Measurements from ENCODE around the gene KCNJ6. TPM values are rescaled to one million over a fixed set of nuclear protein-coding genes. Genes with fewer than 3 reads are reported as not detected.

Gene KCNJ6
- total and polyA plus RNA-seq, 8 donors = 0.28 to 1.9 (median 0.55) TPM

GRCh38 chr21:37744551-37744950 is 171.7 kb downstream of the KCNJ6 start:
- FAIRE-seq (no peak), DNase-seq (no peak), ATAC-seq (no peak)
- no peaks in the 10 kb centered on the region for H3K36me3 ChIP-seq
- intact Hi-C loops (cut with DNase I) = no loop called here
- no peak overlapping the region for H3K4me3 ChIP-seq
- peaks cover 0 to 4% (median 0%) of the 10 kb centered on the region in 4 donors for H3K27me3 ChIP-seq
- H3K27ac ChIP-seq = no peak overlapping the region
- no peaks in the 10 kb centered on the region for H3K9me3 ChIP-seq
- no peak for TF ChIP-seq CTCF (IDR thresholded peaks at IDR 0.05)
- no peaks in the 10 kb centered on the region for H3K4me1 ChIP-seq
- WGBS, 2 donors = 61 to 69% methylated on average over 2 of the region's 2 CpGs

GRCh38 chr21:37742532-37742931 is 173.7 kb downstream of the KCNJ6 start:
- no peaks in the 10 kb centered on the region for H3K36me3 ChIP-seq
- H3K9me3 ChIP-seq = no peaks in the 10 kb centered on the region
- ATAC-seq (no peak), FAIRE-seq (no peak), DNase-seq (no peak)
- 62 to 70% methylated on average over 1 of the region's 1 CpG for WGBS, 2 donors
- intact Hi-C loops (cut with DNase I) = no loop called here
- no peaks in the 10 kb centered on the region for H3K4me1 ChIP-seq
- TF ChIP-seq CTCF (IDR thresholded peaks at IDR 0.05) = no peak
- peaks cover 0 to 4% (median 0%) of the 10 kb centered on the region in 4 donors for H3K27me3 ChIP-seq
- H3K27ac ChIP-seq = no peak overlapping the region
- H3K4me3 ChIP-seq = no peak overlapping the region

- no peak for TF ChIP-seq CTCF (IDR thresholded peaks at IDR 0.05)
- intact Hi-C loops (cut with DNase I) = no loop called here
- H3K36me3 ChIP-seq = no peaks in the 10 kb centered on the region
- H3K27me3 ChIP-seq = peaks cover 0 to 4% (median 0%) of the 10 kb centered on the region in 4 donors
- DNase-seq = no peak
- H3K4me1 ChIP-seq = no peaks in the 10 kb centered on the region
- no peak overlapping the region for H3K4me3 ChIP-seq
- no peak for ATAC-seq
- no peak for FAIRE-seq
- H3K27ac ChIP-seq = no peak overlapping the region
- H3K9me3 ChIP-seq = no peaks in the 10 kb centered on the region
These were observed 174.1 kb downstream of the KCNJ6 start for GRCh38 chr21:37742115-37742514.

- H3K9me3 ChIP-seq = no peaks in the 10 kb centered on the region
- H3K36me3 ChIP-seq = no peaks in the 10 kb centered on the region
- 22 to 37% methylated on average over 2 of the region's 2 CpGs for WGBS, 2 donors
- no peak overlapping the region for H3K4me3 ChIP-seq
- no peaks in the 10 kb centered on the region for H3K4me1 ChIP-seq
- H3K27ac ChIP-seq = no peak overlapping the region
- no peak for FAIRE-seq
- ATAC-seq = no peak
- no peak for DNase-seq
- intact Hi-C loops (cut with DNase I) = no loop called here
- TF ChIP-seq CTCF (IDR thresholded peaks at IDR 0.05) = no peak
- peaks cover 0 to 4% (median 0%) of the 10 kb centered on the region in 4 donors for H3K27me3 ChIP-seq
These were observed 178.3 kb downstream of the KCNJ6 start for GRCh38 chr21:37737996-37738395.

- Histone ChIP-seq H3K36me3 (no peaks in the 10 kb centered on the region), H3K4me3 (no peak overlapping the region), H3K27me3 (peaks cover 0 to 4% (median 0%) of the 10 kb centered on the region in 4 donors), H3K27ac (no peak overlapping the region), H3K4me1 (no peaks in the 10 kb centered on the region), H3K9me3 (no peaks in the 10 kb centered on the region)
- FAIRE-seq (no peak), ATAC-seq (peak in 1 of 4 donors; percentile 23), DNase-seq (no peak)
- intact Hi-C loops (cut with DNase I) = no loop called here
- TF ChIP-seq CTCF (IDR thresholded peaks at IDR 0.05) = no peak
- WGBS, 2 donors = 50 to 61% methylated on average over 4 of the region's 4 CpGs
These were observed 178.8 kb downstream of the KCNJ6 start for GRCh38 chr21:37737507-37737906.

Measured in pancreas (tissue), 10 donors.